Adrenal gland (tissue), 5 donors: ENCODE data around the gene KHDRBS2.

Experiments
- POLR2A ChIP-seq, 2 donors: fragments of 450-650 bp; IDR thresholded peaks; one replicate each; pipeline ENCODE4 v1.6.1; 2017; ENCODE audit warnings: antibody characterized with exemption in 2 of 2, mild to moderate bottlenecking in 2 of 2, moderate library complexity in 1 of 2
- TF ChIP-seq, protein P1 (sequence below), 6 experiments: fragments of 450-650 bp in 4 of 6; fragments of 200-600 bp in 2 of 6; sonication (generic) in 1 of 6; IDR thresholded peaks; 1 replicate in 5 of 6; 2 replicates in 1 of 6; pipeline versions ENCODE4 v1.5.1 to v1.8.0; 2016 to 2021; ENCODE audit warnings: antibody characterized with exemption in 6 of 6, mild to moderate bottlenecking in 2 of 6, moderate library complexity in 1 of 6
- donor health status: DM: no; HTN: no; CAD: no.

- TF ChIP-seq, protein P1, sequence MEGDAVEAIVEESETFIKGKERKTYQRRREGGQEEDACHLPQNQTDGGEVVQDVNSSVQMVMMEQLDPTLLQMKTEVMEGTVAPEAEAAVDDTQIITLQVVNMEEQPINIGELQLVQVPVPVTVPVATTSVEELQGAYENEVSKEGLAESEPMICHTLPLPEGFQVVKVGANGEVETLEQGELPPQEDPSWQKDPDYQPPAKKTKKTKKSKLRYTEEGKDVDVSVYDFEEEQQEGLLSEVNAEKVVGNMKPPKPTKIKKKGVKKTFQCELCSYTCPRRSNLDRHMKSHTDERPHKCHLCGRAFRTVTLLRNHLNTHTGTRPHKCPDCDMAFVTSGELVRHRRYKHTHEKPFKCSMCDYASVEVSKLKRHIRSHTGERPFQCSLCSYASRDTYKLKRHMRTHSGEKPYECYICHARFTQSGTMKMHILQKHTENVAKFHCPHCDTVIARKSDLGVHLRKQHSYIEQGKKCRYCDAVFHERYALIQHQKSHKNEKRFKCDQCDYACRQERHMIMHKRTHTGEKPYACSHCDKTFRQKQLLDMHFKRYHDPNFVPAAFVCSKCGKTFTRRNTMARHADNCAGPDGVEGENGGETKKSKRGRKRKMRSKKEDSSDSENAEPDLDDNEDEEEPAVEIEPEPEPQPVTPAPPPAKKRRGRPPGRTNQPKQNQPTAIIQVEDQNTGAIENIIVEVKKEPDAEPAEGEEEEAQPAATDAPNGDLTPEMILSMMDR (IDR thresholded peaks at IDR 0.05): no peak
- no peak for TF ChIP-seq POLR2A (IDR thresholded peaks at IDR 0.05)
These were observed 574.2 kb downstream of the KHDRBS2 start for GRCh38 chr6:61711849-61712248.
